T-helper 9 cell (primary cell): ENCODE measurements around the gene PAOX.

ENCODE experiments used
- DNase-seq: peaks from one replicate; pipeline ENCODE4 v3.0.0-alpha.2; 2020

PAOX gene

DNA sequence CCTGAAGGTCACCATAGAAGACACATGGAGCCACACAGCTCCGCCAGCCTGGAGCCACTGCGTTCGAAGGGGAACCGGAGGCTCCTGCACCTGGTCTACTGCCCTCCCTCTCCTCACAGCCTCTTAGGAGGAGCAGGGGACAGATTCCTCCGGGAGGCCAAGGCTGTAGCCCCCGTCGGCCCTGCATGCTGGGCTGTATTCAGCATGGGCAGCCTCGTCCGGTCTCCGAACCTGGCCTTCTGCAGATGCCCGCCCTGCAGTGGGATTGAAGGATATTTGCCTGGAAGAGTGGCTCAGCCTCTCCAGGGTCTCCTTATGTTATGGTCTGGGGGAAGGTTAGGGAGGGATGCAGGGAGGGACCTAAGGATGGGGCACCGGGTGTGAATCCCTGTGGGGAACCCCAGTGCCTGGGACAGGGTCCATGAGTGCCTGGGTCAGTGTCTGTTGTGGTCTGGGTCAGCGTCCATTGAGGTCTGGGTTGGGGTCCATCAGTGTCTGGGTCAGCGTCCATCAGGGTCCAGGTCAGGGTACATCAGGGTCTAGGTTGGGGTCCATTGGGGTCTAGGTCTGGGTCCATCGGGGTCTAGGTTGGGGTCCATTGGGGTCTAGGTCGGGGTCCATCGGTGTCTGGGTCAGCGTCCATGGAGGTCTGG is 61.7 kb downstream of the PAOX start:
- DNase-seq = no peak
